OCI-LY7 (cell line): ENCODE measurements around the gene DAPK1. TPM values are rescaled to one million over a fixed set of nuclear protein-coding genes. Genes with fewer than 3 reads are reported as not detected.

Experiments
- BruUV-seq: library from RNA; stranded (reverse); fragments of 400-500 nt; replicated peaks from 2 replicates; lab custom pipeline; 2021; lab: Mats Ljungman, UMichigan
- CTCF ChIA-PET: fragments of 300-600 bp; sonication (Branson Sonifier 250); formaldehyde crosslinking; loops from one replicate; lab custom pipeline; 2022; ENCODE audit warnings: antibody characterized with exemption; ENCODE audit not compliant: unreplicated experiment; lab: Charles Lee
- POLR2A ChIA-PET: fragments of 300-600 bp; sonication (Branson Sonifier 250); formaldehyde crosslinking; loops from one replicate; lab custom pipeline; 2022; ENCODE audit warnings: antibody characterized with exemption; lab: Charles Lee
- DNase-seq: peaks from one replicate; pipeline ENCODE4 v3.0.0-alpha.2; 2015; ENCODE audit warnings: low spot score
- H2AFZ ChIP-seq: fragments of 200-600 bp; sonication (generic), shearing (Covaris generic); 2 replicates; pipeline ENCODE4 v1.6.1; 2014; ENCODE audit warnings: mild to moderate bottlenecking, antibody characterized with exemption, low read length, moderate library complexity
- H3K27ac ChIP-seq: fragments of 200-600 bp; sonication (generic); 2 replicates; pipeline ENCODE4 v1.5.1; 2014; ENCODE audit warnings: mixed run types, low read depth, mild to moderate bottlenecking, moderate library complexity, low read length, inconsistent platforms; ENCODE audit not compliant: poor library complexity, severe bottlenecking
- H3K36me3 ChIP-seq: fragments of 200-600 bp; sonication (generic); 2 replicates; pipeline ENCODE4 v1.6.1; 2014; ENCODE audit warnings: mild to moderate bottlenecking, antibody characterized with exemption, low read length, moderate library complexity, mixed read lengths; ENCODE audit not compliant: insufficient read depth
- H3K4me1 ChIP-seq: fragments of 200-600 bp; sonication (generic); 2 replicates; pipeline ENCODE4 v1.5.1; 2014; ENCODE audit warnings: mild to moderate bottlenecking, low read length; ENCODE audit not compliant: insufficient read depth, poor library complexity, severe bottlenecking
- H3K4me2 ChIP-seq: fragments of 200-600 bp; sonication (generic); 2 replicates; pipeline ENCODE4 v1.6.1; 2014; ENCODE audit warnings: mild to moderate bottlenecking, low read length
- H3K4me3 ChIP-seq: fragments of 200-600 bp; sonication (generic); 2 replicates; pipeline ENCODE4 v1.5.1; 2014; ENCODE audit warnings: mild to moderate bottlenecking, low read depth, low read length; ENCODE audit not compliant: poor library complexity, severe bottlenecking
- H3K79me2 ChIP-seq: fragments of 200-600 bp; sonication (generic); 2 replicates; pipeline ENCODE4 v1.6.1; 2016; ENCODE audit warnings: low read depth, mild to moderate bottlenecking, low read length, moderate library complexity, mixed read lengths; ENCODE audit not compliant: insufficient read depth
- H3K9me2 ChIP-seq: fragments of 200-600 bp; sonication (generic); 2 replicates; pipeline ENCODE4 v1.6.1; 2016; ENCODE audit warnings: mild to moderate bottlenecking, low read length, mixed read lengths; ENCODE audit not compliant: insufficient read depth
- H3K9me3 ChIP-seq: fragments of 200-600 bp; sonication (generic); 2 replicates; pipeline ENCODE4 v1.6.1; 2014; ENCODE audit warnings: mild to moderate bottlenecking, mixed run types, low read length, mixed read lengths
- H4K20me1 ChIP-seq: fragments of 200-600 bp; sonication (generic); 2 replicates; pipeline ENCODE4 v1.6.1; 2014; ENCODE audit warnings: mild to moderate bottlenecking, antibody characterized with exemption, low read length, moderate library complexity, mixed read lengths; ENCODE audit not compliant: insufficient read depth
- CTCF ChIP-seq: fragments of 200-600 bp; sonication (generic); conservative IDR thresholded peaks from 2 replicates; pipeline ENCODE4 v1.5.1; 2014; ENCODE audit warnings: mild to moderate bottlenecking, antibody characterized with exemption, low read length, moderate library complexity, mixed read lengths
- EZH2phosphoT487 ChIP-seq: fragments of 200-600 bp; sonication (generic); IDR thresholded peaks from 2 replicates; pipeline ENCODE4 v1.6.1; 2018; ENCODE audit warnings: low read depth, borderline replicate concordance, mild to moderate bottlenecking, mixed run types, antibody characterized with exemption, low read length, moderate library complexity, mixed read lengths
- intact Hi-C: fragments of 100-400 bp; cut with micrococcal nuclease; formaldehyde crosslinking; loops from one replicate; pipeline ENCODE4 v1.10.0; 2022; ENCODE audit not compliant: unreplicated experiment
- total RNA-seq, 2 experiments: library from RNA; depleted of rRNA in 1 of 2; stranded (reverse); fragments of >200 nt in 1 of 2; shearing (Covaris generic) in 1 of 2; gene quantifications; 2 replicates each; pipeline ENCODE4 v1.2.3, GENCODE V29; 2014 to 2022

Gene DAPK1
- total RNA-seq, 2 experiments from 2014 or later, result 0.25 to 3.5 TPM

GRCh38 chr9:87601595-87601994 lies 103.9 kb downstream of the DAPK1 start:
- H3K9me3 ChIP-seq, result no peaks in the 10 kb centered on the region
- BruUV-seq, result no TSS peak
- ChIA-PET CTCF (no interaction called here), POLR2A (interaction anchor here (1.1 kb wide), 2 partner anchors 53 to 478 kb away, joined by 3 read pairs; no protein-coding TSS in a partner anchor)
- DNase-seq, result no peak
- no peaks in the 10 kb centered on the region for H3K4me1 ChIP-seq
- H3K36me3 ChIP-seq, result no peaks in the 10 kb centered on the region
- H3K9me2 ChIP-seq, result no peaks in the 10 kb centered on the region
- H4K20me1 ChIP-seq, result no peaks in the 10 kb centered on the region
- H3K4me3 ChIP-seq, result no peak overlapping the region
- no peaks in the 10 kb centered on the region for H3K79me2 ChIP-seq
- no peak overlapping the region for H2AFZ ChIP-seq
- TF ChIP-seq EZH2phosphoT487 (no peak), CTCF (no peak)
- intact Hi-C loops, result no loop called here
- H3K27ac ChIP-seq, result no peak overlapping the region
- H3K4me2 ChIP-seq, result no peak overlapping the region

GRCh38 chr9:87602933-87603643 lies 105.4 kb downstream of the DAPK1 start:
- no peaks in the 10 kb centered on the region for H3K9me3 ChIP-seq
- no peak overlapping the region for H3K27ac ChIP-seq
- H3K4me2 ChIP-seq, result no peak overlapping the region
- H3K4me3 ChIP-seq, result no peak overlapping the region
- TF ChIP-seq CTCF (no peak), EZH2phosphoT487 (no peak)
- ChIA-PET CTCF (no interaction called here), POLR2A (interaction anchor here (0.9 to 1.0 kb wide), 2 partner anchors 34 to 53 kb away, joined by 3 read pairs; no protein-coding TSS in a partner anchor)
- no peaks in the 10 kb centered on the region for H3K36me3 ChIP-seq
- H2AFZ ChIP-seq, result no peak overlapping the region
- no peaks in the 10 kb centered on the region for H4K20me1 ChIP-seq
- no peaks in the 10 kb centered on the region for H3K4me1 ChIP-seq
- no peaks in the 10 kb centered on the region for H3K9me2 ChIP-seq
- no TSS peak for BruUV-seq
- DNase-seq, result no peak
- no peaks in the 10 kb centered on the region for H3K79me2 ChIP-seq
- intact Hi-C loops, result no loop called here

- Histone ChIP-seq H3K4me1 (no peaks in the 10 kb centered on the region), H3K4me3 (no peak overlapping the region), H3K36me3 (no peaks in the 10 kb centered on the region), H3K9me3 (no peaks in the 10 kb centered on the region), H3K4me2 (no peak overlapping the region), H3K27ac (no peak overlapping the region), H3K79me2 (no peaks in the 10 kb centered on the region), H2AFZ (no peak overlapping the region), H3K9me2 (no peaks in the 10 kb centered on the region), H4K20me1 (no peaks in the 10 kb centered on the region)
- ChIA-PET POLR2A (interaction anchor here (1.0 kb wide), 1 partner anchor 54 kb away, joined by 3 read pairs; no protein-coding TSS in a partner anchor), CTCF (no interaction called here)
- DNase-seq, result no peak
- intact Hi-C loops, result no loop called here
- no TSS peak for BruUV-seq
- TF ChIP-seq CTCF (no peak), EZH2phosphoT487 (no peak)
Observed at GRCh38 chr9:87603854-87604490, 106.3 kb downstream of the DAPK1 start.
